Measurements from ENCODE around the gene GNB2. TPM values are rescaled to one million over a fixed set of nuclear protein-coding genes. Genes with fewer than 3 reads are reported as not detected.

Gene GNB2
- total and polyA plus RNA-seq, 7 experiments from 2014 or later: 35.8 to 215 (median 114) TPM

GRCh38 chr7:100686201-100686821 is 12.8 kb downstream of the GNB2 start:
- peaks cover 0 to 1% (median 0%) of the 10 kb centered on the region in 11 donors for H3K9me3 Mint-ChIP-seq
- ATAC-seq (no peak), DNase-seq (no peak)
- Histone ChIP-seq H3K27ac (ENCODE audit: low read depth, low read length) (no peak overlapping the region), H3K36me3 (ENCODE audit: control insufficient read depth in 2 of 3, insufficient read depth in 3 of 3, low read length in 3 of 3) (peaks cover 0 to 84% (median 11%) of the 10 kb centered on the region in 3 experiments), H3K27me3 (ENCODE audit: control insufficient read depth in 2 of 2, insufficient read depth in 2 of 2, low read length in 2 of 2) (no peaks in the 10 kb centered on the region), H3K9me3 (ENCODE audit: control insufficient read depth in 2 of 3, low read length in 3 of 3) (no peaks in the 10 kb centered on the region), H3K4me3 (ENCODE audit: low read length) (no peak overlapping the region), H3K4me1 (ENCODE audit: control insufficient read depth in 2 of 2, insufficient read depth in 2 of 2, low read length in 2 of 2) (peaks cover 7 to 15% of the 10 kb centered on the region in 2 donors)
- ChIA-PET CTCF (no interaction called here), POLR2A (interaction anchor here (0.5 to 1.8 kb wide), 2 partner anchors 235 to 257 kb away, joined by 3 to 5 read pairs; partner anchors contain the start of genes MEPCE and ZCWPW1)
- H3K36me3 Mint-ChIP-seq: peaks cover 0 to 6% (median 0%) of the 10 kb centered on the region in 5 donors
- peaks cover 5 to 29% (median 17%) of the 10 kb centered on the region in 7 donors for H3K4me1 Mint-ChIP-seq
- peak overlapping the region in 1 of 9 donors; percentile 32 for H3K27ac Mint-ChIP-seq
- H3K4me3 Mint-ChIP-seq: no peak overlapping the region
- intact Hi-C loops (cut with micrococcal nuclease): no loop called here
- no peaks in the 10 kb centered on the region for H3K27me3 Mint-ChIP-seq

GRCh38 chr7:100686822-100687211 is 13.3 kb downstream of the GNB2 start:
- intact Hi-C loops (cut with micrococcal nuclease): no loop called here
- no peaks in the 10 kb centered on the region for H3K27me3 ChIP-seq (ENCODE audit: control insufficient read depth in 2 of 2, insufficient read depth in 2 of 2, low read length in 2 of 2)
- H3K4me1 ChIP-seq (ENCODE audit: control insufficient read depth in 2 of 2, insufficient read depth in 2 of 2, low read length in 2 of 2): peaks cover 8 to 15% of the 10 kb centered on the region in 2 donors
- H3K4me3 ChIP-seq (ENCODE audit: low read length): no peak overlapping the region
- DNase-seq (no peak), ATAC-seq (no peak)
- Mint-ChIP-seq H3K27ac (peak overlapping the region in 1 of 9 donors; percentile 32), H3K4me3 (no peak overlapping the region), H3K4me1 (peaks cover 6 to 31% (median 20%) of the 10 kb centered on the region in 7 donors), H3K27me3 (no peaks in the 10 kb centered on the region), H3K36me3 (peaks cover 0 to 7% (median 0%) of the 10 kb centered on the region in 5 donors), H3K9me3 (peaks cover 0 to 1% (median 0%) of the 10 kb centered on the region in 11 donors)
- ChIA-PET POLR2A (interaction anchor here (1.8 kb wide), 1 partner anchor 258 kb away, joined by 5 read pairs; the partner anchor contains the start of genes MEPCE and ZCWPW1), CTCF (no interaction called here)
- no peaks in the 10 kb centered on the region for H3K9me3 ChIP-seq (ENCODE audit: control insufficient read depth in 2 of 3, low read length in 3 of 3)
- no peak overlapping the region for H3K27ac ChIP-seq (ENCODE audit: low read depth, low read length)
- H3K36me3 ChIP-seq (ENCODE audit: control insufficient read depth in 2 of 3, insufficient read depth in 3 of 3, low read length in 3 of 3): peaks cover 0 to 79% (median 11%) of the 10 kb centered on the region in 3 experiments

GRCh38 chr7:100687261-100687660 is 13.7 kb downstream of the GNB2 start:
- peaks cover 0 to 3% (median 0%) of the 10 kb centered on the region in 11 donors for H3K9me3 Mint-ChIP-seq

GRCh38 chr7:100687751-100688300 is 14.3 kb downstream of the GNB2 start:
- CTCF ChIA-PET: no interaction called here
- H3K9me3 ChIP-seq (ENCODE audit: control insufficient read depth in 2 of 3, low read length in 3 of 3): no peaks in the 10 kb centered on the region
- POLR2A ChIA-PET: interaction anchor here (0.6 to 2.1 kb wide), 4 partner anchors 8 to 259 kb away, joined by 4 to 10 read pairs (median 6); partner anchors contain the start of genes MEPCE and ZCWPW1
- DNase-seq (no peak), ATAC-seq (no peak)
- H3K27me3 ChIP-seq (ENCODE audit: control insufficient read depth in 2 of 2, insufficient read depth in 2 of 2, low read length in 2 of 2): no peaks in the 10 kb centered on the region
- peaks cover 18 to 22% of the 10 kb centered on the region in 2 donors for H3K4me1 ChIP-seq (ENCODE audit: control insufficient read depth in 2 of 2, insufficient read depth in 2 of 2, low read length in 2 of 2)
- Mint-ChIP-seq H3K9me3 (peaks cover 0 to 3% (median 0%) of the 10 kb centered on the region in 11 donors), H3K4me3 (no peak overlapping the region), H3K27ac (no peak overlapping the region), H3K36me3 (peaks cover 0 to 8% (median 2%) of the 10 kb centered on the region in 5 donors), H3K4me1 (peaks cover 16 to 39% (median 31%) of the 10 kb centered on the region in 7 donors), H3K27me3 (no peaks in the 10 kb centered on the region)
- peak overlapping the region; percentile 20 for H3K27ac ChIP-seq (ENCODE audit: low read depth, low read length)
- H3K4me3 ChIP-seq (ENCODE audit: low read length): no peak overlapping the region
- H3K36me3 ChIP-seq (ENCODE audit: control insufficient read depth in 2 of 3, insufficient read depth in 3 of 3, low read length in 3 of 3): peaks cover 0 to 69% (median 8%) of the 10 kb centered on the region in 3 experiments
- intact Hi-C loops (cut with micrococcal nuclease): no loop called here

More at GRCh38 chr7:100687261-100687660, 13.7 kb downstream of the GNB2 start:
- no peaks in the 10 kb centered on the region for H3K27me3 Mint-ChIP-seq
- ATAC-seq: no peak
- peaks cover 10 to 33% (median 25%) of the 10 kb centered on the region in 7 donors for H3K4me1 Mint-ChIP-seq
- intact Hi-C loops (cut with micrococcal nuclease): no loop called here
- Histone ChIP-seq H3K27ac (ENCODE audit: low read depth, low read length) (no peak overlapping the region), H3K27me3 (ENCODE audit: control insufficient read depth in 2 of 2, insufficient read depth in 2 of 2, low read length in 2 of 2) (no peaks in the 10 kb centered on the region), H3K4me3 (ENCODE audit: low read length) (no peak overlapping the region), H3K36me3 (ENCODE audit: control insufficient read depth in 2 of 3, insufficient read depth in 3 of 3, low read length in 3 of 3) (peaks cover 0 to 75% (median 8%) of the 10 kb centered on the region in 3 experiments), H3K9me3 (ENCODE audit: control insufficient read depth in 2 of 3, low read length in 3 of 3) (no peaks in the 10 kb centered on the region), H3K4me1 (ENCODE audit: control insufficient read depth in 2 of 2, insufficient read depth in 2 of 2, low read length in 2 of 2) (peaks cover 13 to 16% of the 10 kb centered on the region in 2 donors)
- H3K27ac Mint-ChIP-seq: no peak overlapping the region
- CTCF ChIA-PET: no interaction called here
- POLR2A ChIA-PET: interaction anchor here (1.8 to 2.1 kb wide), 2 partner anchors 10 to 258 kb away, joined by 5 to 10 read pairs; partner anchors contain the start of genes MEPCE and ZCWPW1
- H3K4me3 Mint-ChIP-seq: no peak overlapping the region
- no peak for DNase-seq
- H3K36me3 Mint-ChIP-seq: peaks cover 0 to 8% (median 0%) of the 10 kb centered on the region in 5 donors

GRCh38 chr7:100688326-100688860 is 14.9 kb downstream of the GNB2 start:
- Histone ChIP-seq H3K4me1 (ENCODE audit: control insufficient read depth in 2 of 2, insufficient read depth in 2 of 2, low read length in 2 of 2) (peaks cover 23 to 27% of the 10 kb centered on the region in 2 donors), H3K4me3 (ENCODE audit: low read length) (no peak overlapping the region), H3K36me3 (ENCODE audit: control insufficient read depth in 2 of 3, insufficient read depth in 3 of 3, low read length in 3 of 3) (peaks cover 0 to 63% (median 8%) of the 10 kb centered on the region in 3 experiments), H3K9me3 (ENCODE audit: control insufficient read depth in 2 of 3, low read length in 3 of 3) (no peaks in the 10 kb centered on the region), H3K27ac (ENCODE audit: low read depth, low read length) (no peak overlapping the region), H3K27me3 (ENCODE audit: control insufficient read depth in 2 of 2, insufficient read depth in 2 of 2, low read length in 2 of 2) (no peaks in the 10 kb centered on the region)
- intact Hi-C loops (cut with micrococcal nuclease): no loop called here
- CTCF ChIA-PET: interaction anchor here (2.0 kb wide), 1 partner anchor 17 kb away, joined by 6 read pairs; the partner anchor contains the start of gene POP7
- no peak for DNase-seq
- Mint-ChIP-seq H3K4me1 (peaks cover 20 to 44% (median 36%) of the 10 kb centered on the region in 7 donors), H3K27ac (peak overlapping the region in 5 of 9 donors; percentile 12 to 72 (median 31)), H3K27me3 (peaks cover 0 to 2% (median 0%) of the 10 kb centered on the region in 5 donors), H3K36me3 (peaks cover 0 to 11% (median 6%) of the 10 kb centered on the region in 5 donors), H3K4me3 (no peak overlapping the region), H3K9me3 (peaks cover 0 to 3% (median 0%) of the 10 kb centered on the region in 11 donors)
- POLR2A ChIA-PET: interaction anchor here (0.6 to 2.1 kb wide), 5 partner anchors 8 to 259 kb away, joined by 3 to 10 read pairs (median 5); partner anchors contain the start of genes MEPCE and ZCWPW1
- ATAC-seq: no peak

Measured in naive thymus-derived CD4-positive, alpha-beta T cell (primary cell).